Measurements from ENCODE around the gene SPTAN1. TPM values are rescaled to one million over a fixed set of nuclear protein-coding genes. Genes with fewer than 3 reads are reported as not detected.
A peak's percentile ranks its signal among the peaks of the same experiment; 100 is the strongest.

The SPTAN1 gene
- total RNA-seq, 4 donors from 2014 or later, result 234 to 464 (median 328) TPM

DNA sequence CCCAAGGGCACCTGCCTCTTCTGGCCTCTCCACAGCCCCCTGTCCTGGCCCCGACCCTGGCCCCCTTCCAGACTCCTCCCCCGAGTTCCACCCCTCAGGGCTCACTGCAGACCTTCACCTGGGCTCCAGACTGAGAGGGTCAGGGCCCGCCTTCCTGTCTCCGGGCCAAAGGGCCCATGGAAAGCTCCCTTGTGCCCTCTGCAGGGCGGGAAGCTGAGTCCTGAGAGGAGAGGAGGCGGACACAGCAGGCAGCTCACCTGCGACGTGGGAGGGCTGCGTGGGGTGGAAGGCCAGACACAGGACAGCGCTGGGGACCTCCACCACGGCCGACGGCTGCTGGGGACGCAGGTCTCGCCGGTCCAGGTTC, 83.6 kb downstream of the SPTAN1 start:
- Histone ChIP-seq H3K9me3 (no peaks in the 10 kb centered on the region), H3K27me3 (no peaks in the 10 kb centered on the region), H3K27ac (peak overlapping the region; percentile 85 to 92 (median 88)), H3K4me1 (peaks cover 15 to 23% (median 18%) of the 10 kb centered on the region in 4 donors), H3K36me3 (peaks cover 0 to 20% (median 16%) of the 10 kb centered on the region in 4 donors), H3K4me3 (peak overlapping the region in 2 of 4 donors; percentile 7 to 27)
- 86% methylated on average over 11 of the region's 16 CpGs; no CpG with 5 or more reads in 1 of the 2 donors for WGBS, 2 donors (ENCODE audit: low coverage in 1 of 2)
- intact Hi-C loops (cut with DNase I; ENCODE audit: low total_unique reads) (no loop called here), in situ Hi-C loops (cut with MboI; ENCODE audit: low pct_ligation_motif_present in 1 of 4, low pct_unique_long_range_greater_than_20kb in 1 of 4, low sequenced_read_pairs in 3 of 4) (no loop called here)
- TF ChIP-seq EP300 (IDR thresholded peaks at IDR 0.05; ENCODE audit: low read depth), result no peak
- TF ChIP-seq, protein P1, sequence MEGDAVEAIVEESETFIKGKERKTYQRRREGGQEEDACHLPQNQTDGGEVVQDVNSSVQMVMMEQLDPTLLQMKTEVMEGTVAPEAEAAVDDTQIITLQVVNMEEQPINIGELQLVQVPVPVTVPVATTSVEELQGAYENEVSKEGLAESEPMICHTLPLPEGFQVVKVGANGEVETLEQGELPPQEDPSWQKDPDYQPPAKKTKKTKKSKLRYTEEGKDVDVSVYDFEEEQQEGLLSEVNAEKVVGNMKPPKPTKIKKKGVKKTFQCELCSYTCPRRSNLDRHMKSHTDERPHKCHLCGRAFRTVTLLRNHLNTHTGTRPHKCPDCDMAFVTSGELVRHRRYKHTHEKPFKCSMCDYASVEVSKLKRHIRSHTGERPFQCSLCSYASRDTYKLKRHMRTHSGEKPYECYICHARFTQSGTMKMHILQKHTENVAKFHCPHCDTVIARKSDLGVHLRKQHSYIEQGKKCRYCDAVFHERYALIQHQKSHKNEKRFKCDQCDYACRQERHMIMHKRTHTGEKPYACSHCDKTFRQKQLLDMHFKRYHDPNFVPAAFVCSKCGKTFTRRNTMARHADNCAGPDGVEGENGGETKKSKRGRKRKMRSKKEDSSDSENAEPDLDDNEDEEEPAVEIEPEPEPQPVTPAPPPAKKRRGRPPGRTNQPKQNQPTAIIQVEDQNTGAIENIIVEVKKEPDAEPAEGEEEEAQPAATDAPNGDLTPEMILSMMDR (IDR thresholded peaks at IDR 0.05), result peak in 4 of 5 experiments; percentile 32 to 52 (median 35)
- DNase-seq, result peak; percentile 75

DNA sequence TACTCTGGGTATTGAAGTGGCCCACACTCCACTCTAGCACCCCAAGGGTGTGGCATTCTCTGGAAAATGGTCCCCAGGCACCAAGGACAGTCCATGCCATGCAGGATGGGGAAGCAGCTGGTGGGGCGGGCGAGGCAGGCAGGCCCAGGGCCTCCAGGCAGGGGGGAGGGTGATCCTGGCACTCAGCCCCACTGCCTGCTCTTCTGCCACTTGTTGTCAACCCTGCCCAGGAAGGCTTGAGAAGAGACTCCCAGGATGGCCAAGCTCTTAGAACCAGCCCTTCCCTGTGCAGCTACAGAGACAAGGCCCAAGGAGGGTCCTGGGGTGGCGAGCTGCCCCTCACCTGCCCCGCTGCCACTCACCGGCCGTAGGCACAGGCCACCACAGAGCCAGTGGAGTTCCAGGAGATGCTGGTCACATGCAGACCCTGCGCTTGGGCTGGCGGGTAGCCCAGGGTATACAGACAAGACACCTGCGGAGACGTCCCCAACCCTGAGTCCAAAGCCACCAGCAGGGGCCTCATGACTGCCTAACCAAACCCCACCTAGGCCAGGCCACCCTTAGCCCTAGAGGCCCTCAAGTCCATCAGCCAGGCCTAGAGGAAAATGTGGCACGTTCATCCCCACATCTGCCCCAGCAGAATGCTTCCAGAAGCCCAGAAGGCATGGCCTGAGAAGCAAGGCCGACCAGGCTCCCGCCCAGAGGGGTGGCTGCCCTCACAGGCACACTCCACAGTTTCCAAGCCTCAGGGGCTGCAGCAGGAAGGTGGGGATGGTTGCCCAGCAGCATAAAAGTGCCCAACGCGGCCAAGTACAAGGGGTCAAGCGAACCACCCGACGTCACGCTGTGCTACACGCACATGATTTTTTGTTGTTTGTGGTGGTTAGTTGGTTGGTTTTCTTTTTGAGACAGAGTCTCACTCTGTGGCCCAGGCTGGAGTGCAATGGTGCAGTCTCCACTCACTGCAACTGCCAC, 84.5 kb downstream of the SPTAN1 start:
- whole genome bisulfite sequencing, 2 donors (ENCODE audit: low coverage in 1 of 2), result 90% methylated on average over 18 of the region's 20 CpGs; no CpG with 5 or more reads in 1 of the 2 donors
- intact Hi-C loops (cut with DNase I; ENCODE audit: low total_unique reads), result no loop called here
- H3K4me3 ChIP-seq, result no peak overlapping the region

DNA sequence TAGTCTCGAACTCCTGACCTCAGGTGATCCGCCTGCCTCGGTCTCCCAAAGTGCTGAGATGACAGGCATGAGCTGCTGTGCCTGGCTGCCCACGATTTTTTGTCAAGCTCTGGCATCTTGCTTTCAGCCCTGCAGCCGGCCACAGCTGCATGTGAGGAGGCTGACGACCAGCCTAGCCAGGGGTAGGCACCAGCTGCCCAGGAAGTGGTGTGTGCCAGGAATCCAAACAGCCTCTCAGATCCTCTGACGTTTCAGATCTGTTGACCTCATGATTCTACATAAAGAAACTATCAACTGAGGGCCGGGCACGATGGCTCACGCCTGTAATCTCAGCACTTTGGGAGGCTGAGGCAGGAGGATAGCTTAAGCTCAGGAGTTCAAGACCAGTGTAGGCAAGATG, 85.3 kb downstream of the SPTAN1 start:
- in situ Hi-C loops (cut with MboI; ENCODE audit: low pct_ligation_motif_present in 1 of 4, low pct_unique_long_range_greater_than_20kb in 1 of 4, low sequenced_read_pairs in 3 of 4), result no loop called here
- Histone ChIP-seq H3K36me3 (peaks cover 0 to 12% (median 9%) of the 10 kb centered on the region in 4 donors), H3K27me3 (no peaks in the 10 kb centered on the region), H3K4me1 (peaks cover 15 to 23% (median 18%) of the 10 kb centered on the region in 4 donors), H3K27ac (no peak overlapping the region), H3K4me3 (no peak overlapping the region), H3K9me3 (no peaks in the 10 kb centered on the region)
- 67 to 73% methylated on average over 3 to 10 of the region's 10 CpGs for WGBS, 2 donors (ENCODE audit: low coverage in 1 of 2)
- no peak for DNase-seq
- intact Hi-C loops (cut with DNase I; ENCODE audit: low total_unique reads), result no loop called here
- TF ChIP-seq POLR2A (IDR thresholded peaks at IDR 0.05) (no peak), EP300 (IDR thresholded peaks at IDR 0.05; ENCODE audit: low read depth) (no peak), POLR2AphosphoS5 (IDR thresholded peaks at IDR 0.05) (no peak)
- TF ChIP-seq, protein P1 (IDR thresholded peaks at IDR 0.05), result no peak

More for the DNA sequence above, 84.5 kb downstream of the SPTAN1 start:
- H3K27me3 ChIP-seq, result no peaks in the 10 kb centered on the region
- H3K27ac ChIP-seq, result peak overlapping the region; percentile 85 to 92 (median 88)
- peaks cover 15 to 23% (median 18%) of the 10 kb centered on the region in 4 donors for H3K4me1 ChIP-seq
- H3K9me3 ChIP-seq, result no peaks in the 10 kb centered on the region
- TF ChIP-seq, protein P1 (IDR thresholded peaks at IDR 0.05), result no peak
- TF ChIP-seq POLR2A (IDR thresholded peaks at IDR 0.05), result no peak
- no peak for TF ChIP-seq POLR2AphosphoS5 (IDR thresholded peaks at IDR 0.05)
- TF ChIP-seq EP300 (IDR thresholded peaks at IDR 0.05; ENCODE audit: low read depth), result no peak
- peaks cover 0 to 19% (median 16%) of the 10 kb centered on the region in 4 donors for H3K36me3 ChIP-seq
- no peak for DNase-seq
- in situ Hi-C loops (cut with MboI; ENCODE audit: low pct_ligation_motif_present in 1 of 4, low pct_unique_long_range_greater_than_20kb in 1 of 4, low sequenced_read_pairs in 3 of 4), result no loop called here

DNA sequence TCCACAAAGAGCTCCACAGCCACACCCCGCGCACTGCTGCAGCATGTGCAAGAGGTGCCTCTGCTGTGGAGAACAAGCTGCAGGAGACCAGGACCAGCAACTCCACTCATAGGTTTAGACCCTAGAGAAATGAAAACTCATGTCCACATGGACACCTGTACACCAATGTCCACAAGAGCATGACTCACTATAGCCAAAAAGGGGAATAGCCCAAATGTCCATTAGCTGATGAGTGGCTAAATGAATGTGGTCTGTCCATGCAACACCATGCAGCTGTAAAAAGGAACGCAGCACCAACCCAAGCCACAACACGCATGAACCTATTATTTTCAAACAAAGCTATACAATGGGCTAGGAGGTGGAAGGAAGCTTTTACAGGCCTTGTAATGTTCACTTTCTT, 86.2 kb downstream of the SPTAN1 start:
- in situ Hi-C loops (cut with MboI; ENCODE audit: low pct_ligation_motif_present in 1 of 4, low pct_unique_long_range_greater_than_20kb in 1 of 4, low sequenced_read_pairs in 3 of 4) (no loop called here), intact Hi-C loops (cut with DNase I; ENCODE audit: low total_unique reads) (no loop called here)
- Histone ChIP-seq H3K27ac (no peak overlapping the region), H3K4me3 (no peak overlapping the region), H3K36me3 (peaks cover 0 to 3% (median under 1%) of the 10 kb centered on the region in 4 donors), H3K9me3 (no peaks in the 10 kb centered on the region), H3K27me3 (no peaks in the 10 kb centered on the region), H3K4me1 (peaks cover 15 to 23% (median 18%) of the 10 kb centered on the region in 4 donors)
- no peak for DNase-seq
- TF ChIP-seq EP300 (IDR thresholded peaks at IDR 0.05; ENCODE audit: low read depth), result no peak
- TF ChIP-seq, protein P1 (IDR thresholded peaks at IDR 0.05), result no peak
- no peak for TF ChIP-seq POLR2AphosphoS5 (IDR thresholded peaks at IDR 0.05)
- no peak for TF ChIP-seq POLR2A (IDR thresholded peaks at IDR 0.05)
- 88 to 93% methylated on average over 2 to 4 of the region's 4 CpGs for WGBS, 2 donors (ENCODE audit: low coverage in 1 of 2)
